ENCODE data around the gene SLC3A2. TPM values are rescaled to one million over a fixed set of nuclear protein-coding genes. Genes with fewer than 3 reads are reported as not detected.
A peak's percentile ranks its signal among the peaks of the same experiment; 100 is the strongest.

SLC3A2 gene
- total and polyA plus RNA-seq, 2 of the 13 experiments (the other 11 are each of a cell fraction or from before 2014, with no cell fraction given) = 213 to 226 TPM

DNA sequence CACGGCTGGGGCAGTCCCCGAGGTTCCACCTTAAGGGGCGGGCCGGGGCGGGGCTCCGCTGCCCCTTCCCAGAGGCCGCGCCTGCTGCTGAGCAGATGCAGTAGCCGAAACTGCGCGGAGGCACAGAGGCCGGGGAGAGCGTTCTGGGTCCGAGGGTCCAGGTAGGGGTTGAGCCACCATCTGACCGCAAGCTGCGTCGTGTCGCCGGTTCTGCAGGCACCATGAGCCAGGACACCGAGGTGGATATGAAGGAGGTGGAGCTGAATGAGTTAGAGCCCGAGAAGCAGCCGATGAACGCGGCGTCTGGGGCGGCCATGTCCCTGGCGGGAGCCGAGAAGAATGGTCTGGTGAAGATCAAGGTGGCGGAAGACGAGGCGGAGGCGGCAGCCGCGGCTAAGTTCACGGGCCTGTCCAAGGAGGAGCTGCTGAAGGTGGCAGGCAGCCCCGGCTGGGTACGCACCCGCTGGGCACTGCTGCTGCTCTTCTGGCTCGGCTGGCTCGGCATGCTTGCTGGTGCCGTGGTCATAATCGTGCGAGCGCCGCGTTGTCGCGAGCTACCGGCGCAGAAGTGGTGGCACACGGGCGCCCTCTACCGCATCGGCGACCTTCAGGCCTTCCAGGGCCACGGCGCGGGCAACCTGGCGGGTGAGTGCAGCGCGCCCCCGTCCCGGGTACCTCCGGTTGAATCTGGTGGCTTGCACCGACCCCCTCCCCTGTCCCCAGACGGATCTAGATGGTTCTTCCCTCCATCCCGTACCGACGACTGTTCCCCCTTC is at the start of gene SLC3A2 (continued):
- peak; percentile 61; the same call in 1 of the 2 replicates for TF ChIP-seq YEATS2 (CRISPR knock-in tag; IDR thresholded peaks at IDR 0.05; ENCODE audit: borderline replicate concordance)
- TF ChIP-seq, protein P1, sequence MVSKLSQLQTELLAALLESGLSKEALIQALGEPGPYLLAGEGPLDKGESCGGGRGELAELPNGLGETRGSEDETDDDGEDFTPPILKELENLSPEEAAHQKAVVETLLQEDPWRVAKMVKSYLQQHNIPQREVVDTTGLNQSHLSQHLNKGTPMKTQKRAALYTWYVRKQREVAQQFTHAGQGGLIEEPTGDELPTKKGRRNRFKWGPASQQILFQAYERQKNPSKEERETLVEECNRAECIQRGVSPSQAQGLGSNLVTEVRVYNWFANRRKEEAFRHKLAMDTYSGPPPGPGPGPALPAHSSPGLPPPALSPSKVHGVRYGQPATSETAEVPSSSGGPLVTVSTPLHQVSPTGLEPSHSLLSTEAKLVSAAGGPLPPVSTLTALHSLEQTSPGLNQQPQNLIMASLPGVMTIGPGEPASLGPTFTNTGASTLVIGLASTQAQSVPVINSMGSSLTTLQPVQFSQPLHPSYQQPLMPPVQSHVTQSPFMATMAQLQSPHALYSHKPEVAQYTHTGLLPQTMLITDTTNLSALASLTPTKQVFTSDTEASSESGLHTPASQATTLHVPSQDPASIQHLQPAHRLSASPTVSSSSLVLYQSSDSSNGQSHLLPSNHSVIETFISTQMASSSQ (IDR thresholded peaks at IDR 0.05; ENCODE audit: low read depth) = no peak
- TF ChIP-seq, protein P1 (CRISPR knock-in tag; IDR thresholded peaks at IDR 0.05; ENCODE audit: borderline replicate concordance) = peak; percentile 67
- peak; percentile 58 for TF ChIP-seq CBFB (CRISPR knock-in tag; IDR thresholded peaks at IDR 0.05)
- TF ChIP-seq SPEN (CRISPR knock-in tag; IDR thresholded peaks at IDR 0.05; ENCODE audit: low read depth) = peak; percentile 62
- TF ChIP-seq CEBPB (IDR thresholded peaks at IDR 0.05; ENCODE audit: borderline replicate concordance, low read depth, low read length) = no peak
- peak; percentile 98 for TF ChIP-seq TAF1 (CRISPR knock-in tag; IDR thresholded peaks at IDR 0.05)
- TF ChIP-seq, protein P2, sequence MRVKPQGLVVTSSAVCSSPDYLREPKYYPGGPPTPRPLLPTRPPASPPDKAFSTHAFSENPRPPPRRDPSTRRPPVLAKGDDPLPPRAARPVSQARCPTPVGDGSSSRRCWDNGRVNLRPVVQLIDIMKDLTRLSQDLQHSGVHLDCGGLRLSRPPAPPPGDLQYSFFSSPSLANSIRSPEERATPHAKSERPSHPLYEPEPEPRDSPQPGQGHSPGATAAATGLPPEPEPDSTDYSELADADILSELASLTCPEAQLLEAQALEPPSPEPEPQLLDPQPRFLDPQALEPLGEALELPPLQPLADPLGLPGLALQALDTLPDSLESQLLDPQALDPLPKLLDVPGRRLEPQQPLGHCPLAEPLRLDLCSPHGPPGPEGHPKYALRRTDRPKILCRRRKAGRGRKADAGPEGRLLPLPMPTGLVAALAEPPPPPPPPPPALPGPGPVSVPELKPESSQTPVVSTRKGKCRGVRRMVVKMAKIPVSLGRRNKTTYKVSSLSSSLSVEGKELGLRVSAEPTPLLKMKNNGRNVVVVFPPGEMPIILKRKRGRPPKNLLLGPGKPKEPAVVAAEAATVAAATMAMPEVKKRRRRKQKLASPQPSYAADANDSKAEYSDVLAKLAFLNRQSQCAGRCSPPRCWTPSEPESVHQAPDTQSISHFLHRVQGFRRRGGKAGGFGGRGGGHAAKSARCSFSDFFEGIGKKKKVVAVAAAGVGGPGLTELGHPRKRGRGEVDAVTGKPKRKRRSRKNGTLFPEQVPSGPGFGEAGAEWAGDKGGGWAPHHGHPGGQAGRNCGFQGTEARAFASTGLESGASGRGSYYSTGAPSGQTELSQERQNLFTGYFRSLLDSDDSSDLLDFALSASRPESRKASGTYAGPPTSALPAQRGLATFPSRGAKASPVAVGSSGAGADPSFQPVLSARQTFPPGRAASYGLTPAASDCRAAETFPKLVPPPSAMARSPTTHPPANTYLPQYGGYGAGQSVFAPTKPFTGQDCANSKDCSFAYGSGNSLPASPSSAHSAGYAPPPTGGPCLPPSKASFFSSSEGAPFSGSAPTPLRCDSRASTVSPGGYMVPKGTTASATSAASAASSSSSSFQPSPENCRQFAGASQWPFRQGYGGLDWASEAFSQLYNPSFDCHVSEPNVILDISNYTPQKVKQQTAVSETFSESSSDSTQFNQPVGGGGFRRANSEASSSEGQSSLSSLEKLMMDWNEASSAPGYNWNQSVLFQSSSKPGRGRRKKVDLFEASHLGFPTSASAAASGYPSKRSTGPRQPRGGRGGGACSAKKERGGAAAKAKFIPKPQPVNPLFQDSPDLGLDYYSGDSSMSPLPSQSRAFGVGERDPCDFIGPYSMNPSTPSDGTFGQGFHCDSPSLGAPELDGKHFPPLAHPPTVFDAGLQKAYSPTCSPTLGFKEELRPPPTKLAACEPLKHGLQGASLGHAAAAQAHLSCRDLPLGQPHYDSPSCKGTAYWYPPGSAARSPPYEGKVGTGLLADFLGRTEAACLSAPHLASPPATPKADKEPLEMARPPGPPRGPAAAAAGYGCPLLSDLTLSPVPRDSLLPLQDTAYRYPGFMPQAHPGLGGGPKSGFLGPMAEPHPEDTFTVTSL (CRISPR knock-in tag; IDR thresholded peaks at IDR 0.05; ENCODE audit: borderline replicate concordance) = no peak
- TF ChIP-seq, protein P3, sequence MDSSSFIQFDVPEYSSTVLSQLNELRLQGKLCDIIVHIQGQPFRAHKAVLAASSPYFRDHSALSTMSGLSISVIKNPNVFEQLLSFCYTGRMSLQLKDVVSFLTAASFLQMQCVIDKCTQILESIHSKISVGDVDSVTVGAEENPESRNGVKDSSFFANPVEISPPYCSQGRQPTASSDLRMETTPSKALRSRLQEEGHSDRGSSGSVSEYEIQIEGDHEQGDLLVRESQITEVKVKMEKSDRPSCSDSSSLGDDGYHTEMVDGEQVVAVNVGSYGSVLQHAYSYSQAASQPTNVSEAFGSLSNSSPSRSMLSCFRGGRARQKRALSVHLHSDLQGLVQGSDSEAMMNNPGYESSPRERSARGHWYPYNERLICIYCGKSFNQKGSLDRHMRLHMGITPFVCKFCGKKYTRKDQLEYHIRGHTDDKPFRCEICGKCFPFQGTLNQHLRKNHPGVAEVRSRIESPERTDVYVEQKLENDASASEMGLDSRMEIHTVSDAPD (CRISPR knock-in tag; IDR thresholded peaks at IDR 0.05) = peak; percentile 73
- peak; percentile 93 for TF ChIP-seq RBM22 (optimal IDR thresholded peaks at IDR 0.05; ENCODE audit: low read length)
- TF ChIP-seq GABPB1 (CRISPR knock-in tag; IDR thresholded peaks at IDR 0.05) = peak; percentile 79
- TF ChIP-seq, protein P4, sequence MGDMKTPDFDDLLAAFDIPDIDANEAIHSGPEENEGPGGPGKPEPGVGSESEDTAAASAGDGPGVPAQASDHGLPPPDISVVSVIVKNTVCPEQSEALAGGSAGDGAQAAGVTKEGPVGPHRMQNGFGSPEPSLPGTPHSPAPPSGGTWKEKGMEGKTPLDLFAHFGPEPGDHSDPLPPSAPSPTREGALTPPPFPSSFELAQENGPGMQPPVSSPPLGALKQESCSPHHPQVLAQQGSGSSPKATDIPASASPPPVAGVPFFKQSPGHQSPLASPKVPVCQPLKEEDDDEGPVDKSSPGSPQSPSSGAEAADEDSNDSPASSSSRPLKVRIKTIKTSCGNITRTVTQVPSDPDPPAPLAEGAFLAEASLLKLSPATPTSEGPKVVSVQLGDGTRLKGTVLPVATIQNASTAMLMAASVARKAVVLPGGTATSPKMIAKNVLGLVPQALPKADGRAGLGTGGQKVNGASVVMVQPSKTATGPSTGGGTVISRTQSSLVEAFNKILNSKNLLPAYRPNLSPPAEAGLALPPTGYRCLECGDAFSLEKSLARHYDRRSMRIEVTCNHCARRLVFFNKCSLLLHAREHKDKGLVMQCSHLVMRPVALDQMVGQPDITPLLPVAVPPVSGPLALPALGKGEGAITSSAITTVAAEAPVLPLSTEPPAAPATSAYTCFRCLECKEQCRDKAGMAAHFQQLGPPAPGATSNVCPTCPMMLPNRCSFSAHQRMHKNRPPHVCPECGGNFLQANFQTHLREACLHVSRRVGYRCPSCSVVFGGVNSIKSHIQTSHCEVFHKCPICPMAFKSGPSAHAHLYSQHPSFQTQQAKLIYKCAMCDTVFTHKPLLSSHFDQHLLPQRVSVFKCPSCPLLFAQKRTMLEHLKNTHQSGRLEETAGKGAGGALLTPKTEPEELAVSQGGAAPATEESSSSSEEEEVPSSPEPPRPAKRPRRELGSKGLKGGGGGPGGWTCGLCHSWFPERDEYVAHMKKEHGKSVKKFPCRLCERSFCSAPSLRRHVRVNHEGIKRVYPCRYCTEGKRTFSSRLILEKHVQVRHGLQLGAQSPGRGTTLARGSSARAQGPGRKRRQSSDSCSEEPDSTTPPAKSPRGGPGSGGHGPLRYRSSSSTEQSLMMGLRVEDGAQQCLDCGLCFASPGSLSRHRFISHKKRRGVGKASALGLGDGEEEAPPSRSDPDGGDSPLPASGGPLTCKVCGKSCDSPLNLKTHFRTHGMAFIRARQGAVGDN (CRISPR knock-in tag; IDR thresholded peaks at IDR 0.05) = peak; percentile 96
- peak; percentile 76 for TF ChIP-seq KMT2B (CRISPR knock-in tag; IDR thresholded peaks at IDR 0.05)
